Measurements from ENCODE around the gene SRP68. TPM values are rescaled to one million over a fixed set of nuclear protein-coding genes. Genes with fewer than 3 reads are reported as not detected.

SRP68 gene
- total and polyA plus RNA-seq, 3 donors from 2014 or later: 49.2 to 79.6 (median 53.4) TPM

DNA sequence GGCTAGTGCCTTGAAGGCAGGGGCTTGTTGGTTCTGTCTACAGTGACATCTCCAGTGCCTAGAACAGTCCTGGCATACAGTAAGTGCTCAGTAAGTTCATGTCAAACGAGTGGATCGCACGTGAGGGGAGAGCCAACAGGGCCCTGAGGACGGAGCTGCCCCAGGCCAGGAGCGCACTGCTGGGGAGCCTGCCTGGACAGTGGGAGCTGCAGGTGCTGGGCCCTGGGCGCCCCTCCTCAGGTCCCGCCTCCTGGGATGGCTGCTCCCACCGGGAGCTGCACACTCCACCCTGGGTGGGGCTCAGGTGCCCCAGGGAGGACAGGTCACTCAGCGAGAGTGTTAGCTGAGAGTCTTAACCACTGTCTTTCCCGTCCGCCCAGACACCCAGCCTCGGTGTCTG lies 47.0 kb downstream of the SRP68 start:
- H3K27ac ChIP-seq: no peak overlapping the region
- no peaks in the 10 kb centered on the region for H3K27me3 ChIP-seq
- intact Hi-C loops (cut with DNase I; ENCODE audit: low total_unique reads): no loop called here
- H3K36me3 ChIP-seq (ENCODE audit: low read depth, missing control alignments): no peaks in the 10 kb centered on the region
- DNase-seq: no peak
- WGBS, 2 donors: 93 to 98% methylated on average over 7 to 12 of the region's 12 CpGs
- H3K4me1 ChIP-seq: peaks cover 7% of the 10 kb centered on the region
- no peak for TF ChIP-seq POLR2A (IDR thresholded peaks at IDR 0.05)
- TF ChIP-seq, protein P1, sequence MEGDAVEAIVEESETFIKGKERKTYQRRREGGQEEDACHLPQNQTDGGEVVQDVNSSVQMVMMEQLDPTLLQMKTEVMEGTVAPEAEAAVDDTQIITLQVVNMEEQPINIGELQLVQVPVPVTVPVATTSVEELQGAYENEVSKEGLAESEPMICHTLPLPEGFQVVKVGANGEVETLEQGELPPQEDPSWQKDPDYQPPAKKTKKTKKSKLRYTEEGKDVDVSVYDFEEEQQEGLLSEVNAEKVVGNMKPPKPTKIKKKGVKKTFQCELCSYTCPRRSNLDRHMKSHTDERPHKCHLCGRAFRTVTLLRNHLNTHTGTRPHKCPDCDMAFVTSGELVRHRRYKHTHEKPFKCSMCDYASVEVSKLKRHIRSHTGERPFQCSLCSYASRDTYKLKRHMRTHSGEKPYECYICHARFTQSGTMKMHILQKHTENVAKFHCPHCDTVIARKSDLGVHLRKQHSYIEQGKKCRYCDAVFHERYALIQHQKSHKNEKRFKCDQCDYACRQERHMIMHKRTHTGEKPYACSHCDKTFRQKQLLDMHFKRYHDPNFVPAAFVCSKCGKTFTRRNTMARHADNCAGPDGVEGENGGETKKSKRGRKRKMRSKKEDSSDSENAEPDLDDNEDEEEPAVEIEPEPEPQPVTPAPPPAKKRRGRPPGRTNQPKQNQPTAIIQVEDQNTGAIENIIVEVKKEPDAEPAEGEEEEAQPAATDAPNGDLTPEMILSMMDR (IDR thresholded peaks at IDR 0.05): no peak
- no peaks in the 10 kb centered on the region for H3K9me3 ChIP-seq
- H3K4me3 ChIP-seq: no peak overlapping the region

DNA sequence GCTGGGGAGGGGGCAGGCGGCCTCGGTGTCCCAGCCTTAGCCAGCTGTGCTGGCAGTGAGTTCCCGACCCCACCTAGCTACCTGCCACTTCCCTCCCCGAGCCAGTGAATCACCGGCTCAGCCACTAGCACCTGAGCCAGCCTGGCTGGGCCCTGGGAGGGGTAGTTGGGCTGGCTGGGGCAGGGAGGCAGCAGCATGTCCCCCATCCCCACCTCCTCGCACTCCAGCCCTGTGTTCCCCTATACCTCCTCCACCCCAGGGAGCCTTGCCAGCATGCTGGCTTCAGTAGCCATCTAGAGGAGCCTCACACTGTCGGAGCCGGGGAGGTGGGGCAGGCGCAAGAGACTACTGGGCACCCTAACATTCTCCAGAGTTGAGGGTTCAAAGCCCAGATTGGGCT lies 48.0 kb downstream of the SRP68 start:
- no peak overlapping the region for H3K27ac ChIP-seq
- H3K4me3 ChIP-seq: no peak overlapping the region
- intact Hi-C loops (cut with DNase I; ENCODE audit: low total_unique reads): no loop called here
- 90 to 98% methylated on average over 5 to 9 of the region's 9 CpGs for WGBS, 2 donors
- TF ChIP-seq, protein P1 (IDR thresholded peaks at IDR 0.05): no peak
- no peak for TF ChIP-seq POLR2A (IDR thresholded peaks at IDR 0.05)
- H3K9me3 ChIP-seq: no peaks in the 10 kb centered on the region
- peaks cover 2% of the 10 kb centered on the region for H3K4me1 ChIP-seq
- no peaks in the 10 kb centered on the region for H3K36me3 ChIP-seq (ENCODE audit: low read depth, missing control alignments)
- H3K27me3 ChIP-seq: no peaks in the 10 kb centered on the region
- DNase-seq: no peak

DNA sequence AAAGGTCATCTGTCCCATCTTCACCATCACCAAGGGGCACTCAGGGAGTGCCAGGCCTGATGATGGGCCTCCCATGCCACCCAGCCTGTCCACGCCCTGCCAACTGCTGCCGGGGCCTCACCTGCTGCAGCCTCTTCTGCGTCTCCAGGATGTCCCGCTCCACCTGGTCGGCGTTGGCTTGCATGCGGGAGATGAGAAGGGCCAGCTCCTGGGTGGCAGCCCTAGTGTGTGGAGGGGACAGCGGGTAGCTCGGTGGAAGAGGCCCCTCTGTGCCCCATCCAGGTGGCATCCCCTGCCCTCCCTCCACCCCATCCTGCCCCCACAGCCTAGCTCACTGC lies 48.4 kb downstream of the SRP68 start:
- H3K27ac ChIP-seq: no peak overlapping the region
- no peak overlapping the region for H3K4me3 ChIP-seq
- intact Hi-C loops (cut with DNase I; ENCODE audit: low total_unique reads): no loop called here
- H3K9me3 ChIP-seq: no peaks in the 10 kb centered on the region
- H3K27me3 ChIP-seq: no peaks in the 10 kb centered on the region
- no peaks in the 10 kb centered on the region for H3K4me1 ChIP-seq
- no peak for DNase-seq
- no peaks in the 10 kb centered on the region for H3K36me3 ChIP-seq (ENCODE audit: low read depth, missing control alignments)
- TF ChIP-seq, protein P1 (IDR thresholded peaks at IDR 0.05): no peak
- TF ChIP-seq POLR2A (IDR thresholded peaks at IDR 0.05): no peak
- 96 to 97% methylated on average over 6 to 9 of the region's 9 CpGs for WGBS, 2 donors

DNA sequence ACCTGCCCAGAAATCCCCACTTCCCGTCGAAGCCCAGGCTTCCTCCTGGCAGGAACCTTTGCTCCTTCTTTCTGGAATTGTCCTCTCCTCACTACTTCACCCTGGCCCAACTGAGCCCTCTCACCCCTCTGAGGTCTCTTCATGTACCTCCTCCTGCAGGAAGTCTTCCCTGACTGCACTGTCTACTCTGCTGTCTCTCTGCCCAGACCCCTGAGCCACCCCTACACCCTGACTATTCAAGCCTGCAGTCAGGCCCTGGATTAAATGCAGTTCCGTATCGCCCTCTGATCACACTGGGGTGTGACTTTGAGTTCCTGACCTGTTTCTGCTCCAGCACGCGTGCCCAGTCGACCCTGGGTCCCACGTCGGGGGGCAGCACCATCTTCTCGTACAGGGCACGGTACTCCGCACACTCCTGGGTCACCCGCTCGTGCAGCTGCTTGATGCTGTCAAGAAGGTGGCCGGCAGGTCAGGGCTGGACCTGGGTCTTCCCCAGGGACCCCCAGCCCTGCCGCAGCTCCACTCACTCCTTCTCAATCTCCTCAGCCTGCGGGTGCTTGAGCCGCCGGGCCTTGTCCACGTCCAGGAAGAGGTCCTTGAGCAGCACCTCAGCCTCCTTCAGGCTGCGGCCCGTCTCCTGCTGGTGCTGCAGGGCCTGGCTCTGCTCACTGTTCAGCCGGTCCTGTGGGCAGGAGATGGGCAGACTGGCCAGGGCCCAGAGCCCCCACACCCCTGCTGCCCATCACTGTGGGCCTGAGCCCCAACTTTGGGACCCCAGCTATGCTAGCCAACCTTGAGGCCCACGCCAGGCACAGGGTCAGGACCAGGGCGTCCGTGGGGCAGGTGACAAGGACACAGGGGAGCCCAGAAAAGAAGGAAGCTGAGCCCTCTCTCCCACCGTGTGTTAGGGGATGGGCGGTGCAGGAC lies 49.1 kb downstream of the SRP68 start:
- no peaks in the 10 kb centered on the region for H3K27me3 ChIP-seq
- H3K36me3 ChIP-seq (ENCODE audit: low read depth, missing control alignments): no peaks in the 10 kb centered on the region
- WGBS, 2 donors: 87 to 90% methylated on average over 15 to 26 of the region's 28 CpGs
- H3K4me3 ChIP-seq: no peak overlapping the region
- no peaks in the 10 kb centered on the region for H3K4me1 ChIP-seq
- no peak overlapping the region for H3K27ac ChIP-seq
- no peaks in the 10 kb centered on the region for H3K9me3 ChIP-seq
- intact Hi-C loops (cut with DNase I; ENCODE audit: low total_unique reads): no loop called here
- TF ChIP-seq, protein P1 (IDR thresholded peaks at IDR 0.05): no peak
- no peak for TF ChIP-seq POLR2A (IDR thresholded peaks at IDR 0.05)
- DNase-seq: no peak

DNA sequence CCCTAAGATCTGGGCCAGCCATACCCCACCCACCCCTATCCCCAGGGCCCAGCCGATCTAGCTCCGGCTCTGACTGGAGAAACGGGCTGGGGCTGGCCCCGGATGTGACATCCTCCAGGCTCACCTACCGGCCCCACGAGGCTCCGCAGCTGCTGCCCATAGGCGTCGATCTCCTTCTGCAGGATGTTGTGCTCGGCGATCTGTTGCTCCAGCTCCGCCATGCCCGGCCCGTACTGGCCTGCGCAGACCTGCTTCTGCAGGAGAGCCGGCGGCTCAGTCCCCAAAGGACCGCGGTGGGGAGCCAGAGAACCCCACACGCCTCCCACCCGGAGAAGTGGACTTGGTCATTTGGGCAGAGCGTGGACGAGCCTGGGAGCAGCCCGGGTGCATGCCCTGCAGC lies 50.0 kb downstream of the SRP68 start:
- no peaks in the 10 kb centered on the region for H3K27me3 ChIP-seq
- DNase-seq: no peak
- intact Hi-C loops (cut with DNase I; ENCODE audit: low total_unique reads): no loop called here
- no peaks in the 10 kb centered on the region for H3K4me1 ChIP-seq
- WGBS, 2 donors: 30 to 66% methylated on average over 16 to 17 of the region's 24 CpGs
- peak overlapping the region in 1 of 2 donors; percentile 27 for H3K4me3 ChIP-seq
- no peaks in the 10 kb centered on the region for H3K9me3 ChIP-seq
- no peak overlapping the region for H3K27ac ChIP-seq
- H3K36me3 ChIP-seq (ENCODE audit: low read depth, missing control alignments): no peaks in the 10 kb centered on the region
- TF ChIP-seq, protein P1 (IDR thresholded peaks at IDR 0.05): no peak
- no peak for TF ChIP-seq POLR2A (IDR thresholded peaks at IDR 0.05)

Data from testis (tissue), 3 donors.